IPS-11a (cell line): ENCODE measurements around the gene CLEC2D.
"Not testable (repeated sequence)": the region's sequence is repeated elsewhere in the genome, so short reads cannot be mapped to it uniquely, and the experiment has no call there.

Experiments
- H3K4me3 ChIP-seq: one replicate; pipeline ENCODE4 v1.5.1; 2013; ENCODE audit warnings: low read depth, low read length, control low read depth

CLEC2D gene

GRCh38 chr12:9699269-9699897 is 29.9 kb downstream of the CLEC2D start:
- no peak overlapping the region for H3K4me3 ChIP-seq

DNA sequence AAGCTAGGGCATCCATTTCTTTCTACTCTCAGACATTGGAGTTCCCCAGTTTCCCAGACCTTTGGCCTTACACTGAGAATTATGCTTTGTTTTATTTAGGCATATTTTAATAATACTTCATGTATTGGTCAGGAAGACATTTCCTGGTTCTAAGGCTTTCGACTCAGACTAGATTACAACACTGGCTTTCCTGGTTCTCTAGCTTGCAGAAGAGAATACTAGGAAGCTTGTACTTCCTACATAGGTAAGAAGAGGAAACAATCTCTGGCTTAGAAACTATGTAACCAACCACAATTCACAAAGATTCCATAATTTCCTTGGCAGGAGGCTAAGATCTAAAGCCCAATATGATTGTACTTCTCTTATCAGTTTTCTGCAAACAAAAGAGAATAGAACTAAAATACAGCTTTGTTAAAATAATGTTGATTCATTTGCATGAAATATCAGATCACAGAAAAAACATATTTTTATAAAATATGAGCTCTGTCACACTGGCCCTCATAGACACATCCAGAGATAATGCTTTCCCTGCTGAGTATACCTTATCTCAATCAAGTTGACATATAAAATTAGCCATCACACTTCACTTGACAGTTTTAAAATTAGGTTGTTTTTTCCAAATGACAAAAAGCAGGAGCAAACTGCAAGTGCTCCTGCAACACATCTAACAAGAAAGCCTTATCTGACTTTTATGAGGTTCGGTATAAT is 30.5 kb downstream of the CLEC2D start:
- no peak overlapping the region for H3K4me3 ChIP-seq

DNA sequence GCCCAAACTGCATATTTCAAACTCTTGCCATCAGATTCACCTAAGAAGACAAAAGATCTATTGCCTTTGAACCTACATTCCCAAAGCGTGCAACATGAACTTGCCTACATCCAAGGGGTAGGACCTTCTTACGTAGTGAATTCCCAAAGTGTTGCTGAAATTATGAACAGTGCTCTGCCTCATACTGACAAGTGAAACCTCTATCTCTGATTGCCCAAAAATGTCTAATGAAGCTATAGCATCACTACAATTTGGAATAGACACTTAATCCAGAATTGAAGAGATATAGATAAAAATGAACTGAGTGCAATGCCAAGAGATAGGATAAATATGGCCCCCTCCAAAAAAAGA is 31.1 kb downstream of the CLEC2D start:
- no peak overlapping the region for H3K4me3 ChIP-seq

DNA sequence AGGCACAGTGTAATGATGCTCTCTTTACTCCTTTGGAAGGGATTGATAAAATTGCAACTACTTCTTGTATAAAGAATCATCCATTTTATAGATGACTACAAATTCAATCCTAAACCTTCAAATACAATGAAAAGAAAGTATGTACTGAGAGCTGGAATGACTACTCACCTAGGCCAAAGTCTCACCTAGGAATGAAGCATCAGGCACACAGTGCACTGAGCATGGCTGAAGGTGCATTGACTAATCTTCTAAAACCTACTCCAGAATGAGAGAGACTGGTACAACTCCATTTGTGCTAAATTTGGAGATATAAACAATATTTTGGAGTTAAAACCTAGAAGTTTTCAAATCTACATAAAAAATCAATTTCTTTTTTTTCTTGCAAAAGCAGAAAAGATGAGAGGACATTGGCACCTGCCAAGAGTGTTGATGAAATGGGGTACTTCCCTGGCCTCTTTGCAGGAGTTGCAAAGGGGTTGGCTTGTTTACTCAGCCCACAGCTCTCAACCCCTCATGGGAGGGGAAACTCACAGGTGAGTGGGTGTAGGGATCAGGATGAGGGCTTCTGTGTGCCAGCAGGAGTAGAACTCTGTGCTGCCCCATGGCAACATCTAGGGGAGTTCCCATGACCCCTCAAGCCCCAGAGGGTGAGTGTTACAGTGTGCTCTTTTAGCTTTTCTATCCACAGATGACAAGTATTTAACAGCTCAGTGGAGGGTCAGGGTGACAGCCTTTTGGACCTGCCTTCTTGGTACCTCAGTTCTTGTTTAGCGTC is 32.1 kb downstream of the CLEC2D start:
- no peak overlapping the region for H3K4me3 ChIP-seq

DNA sequence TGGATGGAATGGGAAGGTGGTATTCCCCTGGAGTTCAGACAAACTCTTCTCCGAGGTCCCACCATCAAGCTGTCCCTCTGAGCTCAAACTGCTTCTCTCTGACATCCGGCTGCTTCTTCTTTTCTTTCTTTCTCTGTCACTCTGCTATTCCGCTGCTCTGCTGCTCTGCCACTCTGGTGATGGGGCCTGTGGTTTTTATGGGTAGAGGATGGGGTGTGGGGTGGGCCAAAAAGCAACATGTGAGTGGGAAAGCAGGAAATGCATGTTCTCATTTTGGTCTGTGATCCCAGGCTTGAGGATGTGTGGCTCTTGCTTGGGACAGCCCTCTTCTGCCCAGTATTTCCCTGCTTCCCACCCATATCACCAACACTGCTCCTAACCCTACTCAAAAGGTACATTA is 32.7 kb downstream of the CLEC2D start:
- H3K4me3 ChIP-seq = no peak overlapping the region

DNA sequence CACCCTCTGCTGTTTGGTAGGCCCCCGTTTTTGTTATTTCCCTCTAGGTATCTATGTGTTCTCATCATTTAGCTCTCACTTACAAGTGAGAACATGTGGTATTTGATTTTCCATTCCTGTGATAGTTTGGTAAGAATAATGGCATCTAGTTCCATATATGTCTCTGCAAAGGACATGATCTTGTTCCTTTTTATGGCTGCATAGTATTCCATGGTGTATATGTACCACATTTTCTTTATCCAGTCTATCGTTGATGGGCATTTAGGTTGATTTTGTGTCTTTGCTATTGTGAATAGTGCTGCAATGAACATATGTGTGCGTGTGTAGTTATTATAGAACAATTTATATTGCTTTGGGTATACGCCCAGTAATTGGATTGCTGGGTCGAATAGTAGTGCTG is 35.0 kb downstream of the CLEC2D start:
- H3K4me3 ChIP-seq = not testable (repeated sequence)

DNA sequence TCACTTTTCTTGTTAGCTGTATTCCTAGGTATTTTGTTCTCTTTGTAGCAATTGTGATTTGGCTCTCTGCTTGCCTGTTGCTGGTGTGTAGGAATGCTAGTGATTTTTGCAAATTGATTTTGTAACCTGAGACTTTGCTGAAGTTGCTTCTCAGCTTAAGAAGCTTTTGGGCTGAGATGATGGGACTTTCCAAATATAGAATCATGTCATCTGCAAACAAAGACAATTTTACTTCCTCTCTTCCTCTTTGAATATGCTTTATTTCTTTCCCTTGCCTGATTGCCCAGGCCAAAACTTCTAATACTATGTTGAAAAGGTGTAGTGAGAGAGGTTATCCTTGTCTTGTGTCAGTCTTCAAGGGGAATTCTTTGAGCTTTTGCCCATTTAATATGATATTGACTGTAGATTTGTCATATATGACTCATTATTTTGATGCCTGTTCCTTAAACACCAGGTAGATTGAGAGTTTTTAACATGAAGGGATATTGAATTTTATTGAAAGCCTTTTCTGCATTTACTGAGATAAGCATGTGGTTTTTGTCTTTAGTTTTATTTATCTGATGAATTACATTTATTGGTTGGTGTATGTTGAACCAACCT is 36.7 kb downstream of the CLEC2D start:
- H3K4me3 ChIP-seq = no peak overlapping the region

DNA sequence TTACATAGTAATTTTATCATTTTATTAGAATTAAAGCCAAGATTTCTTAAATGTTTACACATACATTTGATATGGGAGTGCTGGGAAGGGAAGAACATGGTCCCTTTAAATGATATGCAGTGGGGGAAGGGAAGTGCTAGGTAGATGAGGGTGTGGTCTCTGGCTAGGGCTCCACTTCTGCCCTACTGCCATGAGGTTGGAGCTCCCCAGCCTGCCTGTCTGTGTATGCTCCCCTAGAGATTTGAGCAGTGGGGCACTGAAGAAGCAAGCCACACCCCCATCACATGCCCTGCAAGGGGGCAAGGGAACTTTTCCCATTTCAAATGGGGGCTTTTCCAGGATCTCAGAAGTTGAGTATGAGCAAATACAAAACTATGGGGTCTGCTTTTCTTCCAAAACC is 37.8 kb downstream of the CLEC2D start:
- no peak overlapping the region for H3K4me3 ChIP-seq

- no peak overlapping the region for H3K4me3 ChIP-seq
Observed at GRCh38 chr12:9707864-9708808, 38.6 kb downstream of the CLEC2D start.

DNA sequence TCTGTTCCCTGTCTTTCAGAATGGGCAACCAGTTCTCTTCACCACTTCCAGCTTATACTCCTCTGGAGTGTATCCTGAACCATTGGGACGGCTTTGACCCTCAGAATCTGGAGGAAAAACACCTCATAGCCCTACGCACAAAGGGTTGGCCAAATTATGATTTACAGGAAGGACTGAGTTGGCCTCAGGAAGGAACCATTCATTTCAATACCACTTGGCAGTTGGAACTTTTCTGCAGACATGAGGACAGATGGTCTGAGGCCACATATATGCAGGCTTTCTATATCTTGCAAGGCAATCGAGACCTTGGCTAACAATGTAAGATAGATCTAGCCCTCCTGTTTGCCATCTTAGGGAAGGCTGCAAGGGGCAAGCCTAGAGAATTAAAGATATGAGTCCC is 39.3 kb downstream of the CLEC2D start:
- H3K4me3 ChIP-seq = no peak overlapping the region

GRCh38 chr12:9710584-9711375 is 41.3 kb downstream of the CLEC2D start:
- no peak overlapping the region for H3K4me3 ChIP-seq

DNA sequence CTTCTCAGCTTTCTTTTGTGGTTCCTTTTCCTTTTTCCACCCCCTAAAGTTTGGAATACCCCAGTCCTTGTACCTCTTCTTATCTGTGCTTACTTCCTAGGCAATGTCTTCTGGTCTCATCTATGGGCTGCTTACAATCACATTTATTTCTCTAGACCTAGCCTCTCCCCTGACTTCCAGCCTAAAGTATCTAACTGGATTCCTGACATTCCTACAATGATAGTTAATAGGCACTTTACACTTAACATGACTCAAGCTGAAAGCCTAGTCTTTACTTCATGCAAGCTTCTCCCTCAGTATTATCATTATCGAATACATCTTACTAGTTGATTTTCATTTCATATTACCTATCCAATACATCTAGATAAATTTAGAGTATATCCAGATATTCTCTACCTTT is 42.2 kb downstream of the CLEC2D start:
- no peak overlapping the region for H3K4me3 ChIP-seq

DNA sequence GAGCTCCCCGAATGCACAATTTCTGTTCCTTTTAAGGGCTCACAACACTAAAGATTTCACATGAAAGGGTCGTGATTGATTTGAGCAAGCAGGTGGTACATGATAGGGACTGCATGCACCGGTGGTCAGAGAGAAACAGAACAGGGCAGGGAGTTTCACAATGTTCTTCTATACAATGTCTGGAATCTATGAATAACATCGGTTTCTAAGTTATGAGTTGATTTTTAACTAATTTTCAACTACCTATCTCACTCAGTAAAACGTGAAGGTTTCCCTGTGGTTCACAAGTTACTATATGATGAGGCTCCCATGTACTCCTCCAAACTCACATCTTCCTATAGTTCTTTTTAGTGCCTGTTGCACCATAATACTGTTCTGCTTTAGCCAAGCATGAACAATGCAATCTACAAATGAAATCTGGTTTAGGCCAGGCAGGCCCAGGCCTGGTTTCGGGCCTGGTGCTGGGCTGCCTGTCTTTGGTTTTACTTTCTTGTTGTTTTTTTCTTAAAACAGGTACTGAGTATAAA is 43.6 kb downstream of the CLEC2D start:
- H3K4me3 ChIP-seq = not testable (repeated sequence)

DNA sequence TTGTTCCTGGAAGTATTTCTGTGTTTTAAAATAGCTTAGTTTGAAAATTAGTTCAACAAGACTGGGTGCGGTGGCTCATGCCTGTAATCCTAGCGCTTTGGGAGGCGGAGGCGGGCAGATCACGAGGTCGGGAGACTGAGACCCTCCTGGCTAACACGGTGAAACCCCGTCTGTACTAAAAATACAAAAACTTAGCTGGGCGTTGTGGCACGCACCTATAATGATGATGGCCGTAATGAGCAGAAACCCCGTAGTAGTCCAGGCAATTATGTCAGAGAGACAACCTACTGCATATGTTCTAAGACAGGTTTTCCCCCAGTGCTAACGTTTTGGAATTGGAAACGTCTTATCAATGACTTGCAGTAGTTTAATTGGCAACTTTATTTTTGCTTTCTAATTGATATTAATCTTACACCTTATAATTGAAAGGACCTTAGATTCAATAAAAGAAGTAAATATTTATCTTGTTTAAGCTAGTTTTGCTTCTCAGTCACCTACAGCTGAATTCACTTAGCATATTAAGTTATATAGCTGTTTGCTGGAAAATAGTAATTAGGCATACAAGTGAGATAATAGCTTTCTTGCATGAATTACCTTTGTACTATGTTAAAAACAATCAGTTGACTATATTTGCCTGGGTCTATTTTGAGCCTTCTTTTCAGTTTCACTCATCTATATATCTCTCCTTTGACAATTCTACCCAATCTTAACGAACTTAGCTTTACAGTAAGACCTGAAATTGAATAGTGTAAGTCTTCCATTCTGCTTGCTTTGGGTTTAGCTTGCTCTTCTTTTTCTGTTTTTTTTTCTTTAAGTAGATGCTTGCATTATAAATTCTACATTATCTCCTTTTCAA is 47.8 kb downstream of the CLEC2D start:
- H3K4me3 ChIP-seq = no peak overlapping the region

DNA sequence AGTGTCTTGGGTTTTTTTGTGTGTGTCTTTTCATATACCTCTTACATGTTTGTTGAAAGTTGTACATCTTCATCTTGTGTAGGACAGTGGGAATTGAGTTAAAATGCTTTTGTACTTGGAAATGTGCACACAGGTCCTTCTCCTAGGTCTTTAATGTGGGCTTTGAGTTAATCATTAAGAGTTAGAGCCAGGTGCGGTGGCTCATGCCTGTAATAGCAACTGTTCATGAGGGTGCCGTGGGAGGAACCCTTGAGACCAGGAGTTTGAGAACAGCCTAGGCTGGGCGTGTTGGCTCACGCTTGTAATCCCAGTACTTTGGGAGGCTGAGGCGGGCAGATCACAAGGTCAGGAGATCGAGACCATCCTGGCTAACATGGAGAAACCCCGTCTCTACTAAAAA is 49.5 kb downstream of the CLEC2D start:
- no peak overlapping the region for H3K4me3 ChIP-seq

GRCh38 chr12:9719790-9720189 is 50.3 kb downstream of the CLEC2D start:
- no peak overlapping the region for H3K4me3 ChIP-seq

DNA sequence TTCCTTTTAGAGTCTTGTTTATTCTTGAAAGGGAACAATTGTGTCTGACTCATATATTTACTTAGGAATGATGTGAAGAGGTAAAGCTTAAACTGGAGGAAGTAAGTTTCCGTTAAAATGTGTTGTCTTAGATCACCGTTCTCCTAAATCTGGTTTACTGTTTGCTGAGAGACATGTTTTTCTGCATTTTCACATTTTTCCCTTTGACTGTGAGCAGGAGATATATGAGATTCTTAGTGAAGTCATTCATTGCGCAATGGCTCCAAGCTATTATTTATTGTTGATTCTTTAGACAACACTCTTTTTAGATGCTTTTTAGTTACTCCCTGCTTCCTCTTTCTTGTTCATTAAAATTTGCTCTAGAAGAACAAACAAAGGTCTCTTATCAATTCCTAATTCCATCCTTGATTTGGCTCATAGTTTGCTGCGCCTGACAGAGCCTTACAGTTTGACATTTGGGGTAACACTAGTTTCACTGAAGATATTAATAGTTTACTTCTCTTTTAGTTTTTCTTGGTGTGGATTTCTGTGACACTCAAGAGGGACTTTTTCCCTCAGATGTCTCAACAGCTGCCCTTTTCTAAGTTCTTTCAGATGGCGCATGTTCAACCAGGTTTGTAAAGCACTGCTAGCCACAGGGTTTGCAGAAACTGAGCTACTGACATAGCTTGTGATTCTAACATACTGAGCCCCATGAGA is 52.0 kb downstream of the CLEC2D start:
- no peak overlapping the region for H3K4me3 ChIP-seq

DNA sequence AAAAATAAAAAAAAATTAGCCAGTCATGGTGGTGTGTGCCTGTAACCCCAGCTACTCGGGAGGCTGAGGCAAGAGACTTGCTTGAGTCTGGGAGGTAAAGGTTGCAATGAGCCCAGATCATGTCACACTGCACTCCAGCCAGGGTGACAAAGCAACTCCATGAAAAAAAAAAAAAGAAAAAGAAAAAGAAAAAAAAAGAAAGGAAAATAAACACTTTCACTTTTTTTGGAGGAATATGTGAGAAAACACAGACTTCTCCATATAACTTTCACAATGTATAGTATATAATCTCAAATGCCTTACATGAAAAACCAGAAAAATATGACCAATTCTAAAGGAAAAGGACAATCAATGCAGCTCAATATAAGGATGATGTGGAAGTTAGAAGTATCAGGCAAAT is 54.5 kb downstream of the CLEC2D start:
- H3K4me3 ChIP-seq = no peak overlapping the region
